HG02840 (cell line): ENCODE data around the gene HSP90AB1.
A peak's percentile ranks its signal among the peaks of the same experiment; 100 is the strongest.

Experiments used
- ATAC-seq: cut with Tn5 transposase; IDR thresholded peaks from one replicate; pipeline ENCODE4 v1.9.1; 2021; ENCODE audit warnings: mild to moderate bottlenecking, moderate library complexity, moderate number of reproducible peaks; ENCODE audit not compliant: unreplicated experiment, low FRiP score

The HSP90AB1 gene

DNA sequence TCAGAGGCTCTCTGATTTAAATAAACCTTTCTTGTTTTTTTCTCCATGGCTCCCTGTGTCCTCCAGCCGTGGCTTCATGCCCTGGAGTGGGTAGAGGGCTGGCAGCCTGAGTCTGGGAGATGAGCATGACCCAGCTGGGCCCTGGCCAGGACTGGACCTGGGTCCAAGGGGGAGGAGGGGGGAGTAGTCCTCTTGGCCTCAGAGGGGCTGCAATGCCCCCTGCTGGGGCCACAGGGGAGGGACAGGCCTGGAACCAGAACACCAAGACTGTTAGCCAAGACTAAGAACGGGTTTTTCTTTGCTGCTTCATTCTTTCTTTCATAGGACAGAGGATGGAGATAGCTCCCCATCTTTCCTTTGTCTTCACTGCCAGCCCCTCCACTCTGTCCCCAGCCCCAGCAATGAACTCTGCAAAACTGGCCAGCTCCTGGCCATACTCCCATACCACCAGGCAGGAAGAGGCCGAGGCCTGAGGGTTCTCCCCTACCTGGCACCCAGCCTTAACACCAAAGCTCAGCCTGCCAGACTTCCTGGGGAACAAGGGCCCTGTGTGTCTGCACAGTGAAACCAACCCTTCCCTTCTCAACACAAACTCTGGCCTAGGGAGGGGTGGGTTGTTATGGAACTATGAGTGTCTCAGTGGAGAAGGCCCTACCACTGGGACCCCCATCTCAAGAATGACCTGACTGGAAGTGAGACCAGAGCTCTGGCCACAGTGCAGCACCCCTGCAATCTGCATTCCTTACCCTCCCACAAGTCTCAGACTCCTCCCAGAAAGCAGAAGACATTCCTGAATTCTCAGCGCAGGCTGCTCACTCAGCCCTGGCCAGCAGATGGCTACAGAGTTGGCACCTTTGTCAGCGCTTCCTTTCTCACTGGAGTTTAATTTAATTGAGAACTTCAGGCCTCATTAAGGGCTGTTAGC is 12.5 kb upstream of the HSP90AB1 start:
- no peak for ATAC-seq

DNA sequence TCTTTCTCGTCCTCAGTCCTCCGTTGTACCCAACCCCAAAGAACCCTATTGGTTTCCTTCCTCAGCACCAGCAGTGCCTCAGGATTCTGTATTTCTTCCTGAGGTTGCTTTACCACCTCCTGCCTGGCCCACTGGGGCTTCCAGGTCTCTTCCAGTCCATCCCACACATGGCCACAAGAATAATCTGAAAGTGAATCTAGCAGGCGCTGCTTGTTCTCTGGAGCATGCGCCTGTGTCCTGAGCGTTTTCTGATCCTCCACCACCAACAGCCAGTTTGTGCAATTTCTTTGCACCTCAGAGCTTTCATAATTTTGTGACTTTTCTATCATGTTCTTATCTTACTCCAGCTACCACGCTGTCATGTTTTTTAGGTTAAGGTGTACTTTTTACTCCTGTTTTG is 11.6 kb upstream of the HSP90AB1 start:
- no peak for ATAC-seq

DNA sequence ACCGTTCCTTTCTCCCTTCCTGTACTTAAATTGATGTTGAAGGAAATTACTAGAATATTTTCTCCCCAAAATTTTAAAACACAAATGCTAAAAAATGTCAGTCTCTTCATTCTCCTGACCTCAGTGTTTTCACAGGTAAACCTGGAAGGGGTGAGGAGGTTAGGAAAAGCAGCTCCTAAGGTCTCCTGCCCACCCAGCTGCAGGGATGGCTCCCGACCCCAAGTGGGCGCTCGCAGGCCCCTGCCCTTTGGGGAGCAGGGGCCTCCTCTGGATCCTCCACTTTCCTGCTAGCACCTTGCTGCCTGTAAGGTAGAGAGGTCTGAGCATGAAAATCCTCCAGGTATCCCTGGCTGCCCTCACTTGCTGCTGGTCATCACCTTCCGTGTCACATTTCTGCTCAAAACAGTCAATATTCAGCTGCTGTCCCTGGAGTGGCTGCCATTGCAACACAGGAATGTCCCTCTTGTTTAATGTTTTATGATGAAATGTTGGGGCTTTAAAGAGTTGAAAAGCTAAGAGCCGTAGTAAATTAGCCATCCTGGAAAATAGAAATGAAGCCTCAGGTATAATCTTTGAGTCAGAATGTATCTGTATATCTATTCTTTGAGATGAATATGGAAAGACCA is 10.9 kb upstream of the HSP90AB1 start:
- ATAC-seq = no peak

DNA sequence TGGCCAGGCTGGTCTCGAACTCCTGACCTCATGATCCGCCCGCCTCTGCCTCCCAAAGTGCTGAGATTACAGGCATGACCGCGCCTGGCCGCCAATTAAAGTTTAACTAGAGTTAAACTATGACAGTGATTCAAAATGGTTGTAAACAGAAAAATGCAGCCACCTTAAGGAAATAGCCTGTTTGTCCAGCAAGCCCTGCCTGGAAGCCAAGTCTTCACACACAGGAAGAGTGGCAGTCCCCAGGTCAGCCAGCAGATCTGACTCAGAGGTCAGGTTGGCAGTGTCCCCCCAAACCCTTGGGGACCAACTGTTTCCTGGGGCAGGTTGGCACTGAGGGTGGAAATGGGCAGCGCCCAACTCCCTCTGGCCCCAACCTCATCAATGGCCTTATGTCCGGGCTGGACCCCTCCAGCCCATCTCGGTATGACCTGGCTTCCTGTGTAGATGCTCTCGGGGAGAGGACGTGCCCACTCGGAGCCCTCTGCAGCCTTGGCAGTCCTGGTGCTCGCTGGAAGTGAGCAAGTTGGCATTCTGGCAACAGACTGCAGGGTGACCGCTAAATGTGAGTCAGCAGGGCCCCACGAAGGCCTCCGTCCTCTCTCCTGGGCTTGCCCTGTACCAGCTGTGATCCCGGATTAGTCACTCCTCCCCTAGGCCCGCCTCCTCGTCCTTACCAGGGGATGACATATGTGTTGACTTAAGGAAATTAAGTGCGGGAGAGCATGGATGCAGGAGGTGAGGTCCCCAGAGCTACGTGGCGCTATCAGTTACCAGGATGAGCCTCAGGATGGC is 9.7 kb upstream of the HSP90AB1 start:
- no peak for ATAC-seq

DNA sequence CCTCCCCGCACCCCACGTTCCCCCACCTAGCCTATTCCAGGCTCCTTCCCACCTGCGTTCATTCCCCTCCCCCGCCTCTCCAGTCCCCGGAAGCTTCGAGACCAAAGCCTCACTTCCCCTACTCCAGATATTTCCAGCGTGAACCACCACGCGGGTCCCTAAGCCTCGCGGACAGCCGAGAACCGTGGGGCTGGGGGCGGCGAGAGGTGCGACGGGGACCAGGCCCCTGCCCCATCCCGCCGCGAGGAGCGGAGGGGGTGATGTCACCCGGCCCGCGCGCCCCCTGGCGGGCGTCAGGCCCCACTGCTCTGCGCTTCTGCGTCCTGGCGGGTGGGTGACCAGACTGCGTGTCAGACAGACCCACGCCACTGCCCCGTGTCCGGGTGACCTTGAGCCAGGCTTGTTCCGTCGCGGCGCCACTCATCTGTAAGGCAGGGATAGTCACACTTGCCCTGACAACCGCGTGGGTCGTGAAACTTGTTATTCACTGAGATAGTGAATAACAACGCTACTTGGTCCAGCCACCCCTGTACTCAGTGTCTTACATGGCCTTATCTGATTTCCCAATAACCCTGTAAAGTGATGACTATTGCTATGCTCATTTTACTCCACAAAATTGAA is 9.0 kb upstream of the HSP90AB1 start:
- ATAC-seq = no peak

DNA sequence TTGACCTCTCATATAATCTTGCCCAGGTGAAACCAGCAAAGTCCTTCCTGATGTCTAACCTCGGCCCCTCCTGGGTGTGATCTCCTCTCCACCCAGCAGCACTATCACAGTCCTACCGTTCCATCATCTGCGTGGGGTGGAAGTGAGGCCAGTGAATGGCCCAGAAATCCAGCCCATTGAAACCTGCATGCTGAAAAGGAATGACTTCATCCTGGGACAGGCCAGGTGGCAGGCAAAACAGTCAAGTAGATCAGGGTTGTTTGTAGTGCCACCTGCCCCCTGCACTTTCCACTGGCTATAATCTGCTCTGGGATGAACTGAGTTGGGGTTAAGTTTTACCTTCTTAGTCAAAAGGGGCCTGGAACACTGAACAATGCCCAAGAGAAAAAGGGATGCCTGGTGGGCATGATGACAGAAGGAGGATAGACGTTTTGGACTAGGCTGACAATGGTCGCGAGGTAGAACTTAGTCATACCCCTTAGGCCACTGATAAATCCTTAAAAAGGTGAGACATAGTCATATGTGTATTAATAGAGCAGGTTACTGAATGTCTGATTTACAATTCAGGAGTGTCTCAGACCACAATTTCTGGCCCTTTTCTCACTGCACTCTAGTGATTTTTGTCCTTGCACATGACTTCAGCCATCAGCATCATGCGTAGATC is 8.1 kb upstream of the HSP90AB1 start:
- ATAC-seq = no peak

DNA sequence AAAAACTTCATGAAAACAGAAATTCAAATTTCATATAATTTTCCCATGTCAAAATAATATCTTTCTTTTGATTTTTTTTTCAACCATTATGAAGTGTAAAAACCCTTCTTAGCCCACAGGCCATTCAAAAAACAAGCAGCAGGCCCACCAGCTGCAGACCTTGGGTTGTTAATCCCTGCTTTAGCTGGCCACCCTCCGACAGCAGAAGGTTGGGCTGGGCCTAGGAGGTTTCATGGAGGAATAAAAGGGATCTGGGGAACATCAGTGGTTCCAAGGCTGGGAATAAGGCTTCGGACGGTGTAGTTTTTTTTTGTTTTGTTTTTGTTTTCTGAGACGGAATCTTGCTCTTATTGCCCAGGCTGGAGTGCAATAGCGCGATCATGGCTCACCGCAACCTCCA is 3.6 kb upstream of the HSP90AB1 start:
- ATAC-seq = no peak

DNA sequence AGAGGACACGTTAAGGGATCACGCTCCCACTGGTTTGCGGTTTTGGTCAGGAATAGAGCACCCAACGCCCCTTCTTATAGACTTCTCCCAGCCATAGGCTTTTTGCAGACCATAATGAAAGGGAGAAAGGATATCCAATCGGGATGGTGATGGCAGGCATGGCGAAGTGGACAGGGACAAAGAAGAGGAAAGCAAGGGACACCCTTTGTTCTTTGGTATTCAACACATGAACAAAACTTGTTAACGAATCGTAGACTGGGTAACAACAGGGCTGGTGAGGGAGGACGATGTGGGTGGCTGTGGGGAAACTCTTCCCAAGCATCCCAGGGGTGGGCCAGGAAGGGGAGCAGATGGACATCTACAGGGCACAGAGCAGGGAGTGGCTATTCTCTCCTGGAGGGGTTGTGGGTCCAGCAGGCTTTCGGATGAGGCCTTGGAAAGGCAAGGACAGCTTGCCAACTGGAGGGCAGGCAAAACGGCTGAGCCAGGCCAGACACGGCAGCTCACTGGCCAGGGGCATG is 1.4 kb upstream of the HSP90AB1 start:
- ATAC-seq = no peak

DNA sequence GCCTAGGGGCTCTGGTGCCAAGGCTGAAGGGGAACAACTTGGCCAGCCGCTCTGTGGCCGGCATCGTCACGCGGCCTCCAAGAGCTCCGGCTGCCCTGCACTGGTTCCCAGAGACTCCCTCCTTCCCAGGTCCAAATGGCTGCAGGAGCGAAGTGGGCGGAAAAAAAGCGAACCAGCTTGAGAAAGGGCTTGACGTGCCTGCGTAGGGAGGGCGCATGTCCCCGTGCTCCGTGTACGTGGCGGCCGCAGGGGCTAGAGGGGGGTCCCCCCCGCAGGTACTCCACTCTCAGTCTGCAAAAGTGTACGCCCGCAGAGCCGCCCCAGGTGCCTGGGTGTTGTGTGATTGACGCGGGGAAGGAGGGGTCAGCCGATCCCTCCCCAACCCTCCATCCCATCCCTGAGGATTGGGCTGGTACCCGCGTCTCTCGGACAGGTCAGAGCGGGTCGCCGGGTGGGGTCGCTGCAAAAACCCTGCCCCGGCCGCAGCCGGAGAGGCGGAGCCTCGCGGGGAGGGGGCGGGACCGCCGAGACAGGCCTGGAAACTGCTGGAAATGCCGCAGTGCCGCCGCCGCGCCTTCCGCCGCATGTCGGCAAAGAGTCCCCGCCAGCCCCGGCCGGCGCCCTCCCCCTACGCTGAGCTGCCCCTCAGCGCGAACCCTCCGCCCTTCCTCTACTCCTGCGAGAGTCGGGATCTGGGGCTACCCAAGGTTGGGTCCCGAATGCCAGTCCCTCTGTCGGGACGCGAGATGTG is 814 bp upstream of the HSP90AB1 start:
- ATAC-seq = peak; percentile 50

DNA sequence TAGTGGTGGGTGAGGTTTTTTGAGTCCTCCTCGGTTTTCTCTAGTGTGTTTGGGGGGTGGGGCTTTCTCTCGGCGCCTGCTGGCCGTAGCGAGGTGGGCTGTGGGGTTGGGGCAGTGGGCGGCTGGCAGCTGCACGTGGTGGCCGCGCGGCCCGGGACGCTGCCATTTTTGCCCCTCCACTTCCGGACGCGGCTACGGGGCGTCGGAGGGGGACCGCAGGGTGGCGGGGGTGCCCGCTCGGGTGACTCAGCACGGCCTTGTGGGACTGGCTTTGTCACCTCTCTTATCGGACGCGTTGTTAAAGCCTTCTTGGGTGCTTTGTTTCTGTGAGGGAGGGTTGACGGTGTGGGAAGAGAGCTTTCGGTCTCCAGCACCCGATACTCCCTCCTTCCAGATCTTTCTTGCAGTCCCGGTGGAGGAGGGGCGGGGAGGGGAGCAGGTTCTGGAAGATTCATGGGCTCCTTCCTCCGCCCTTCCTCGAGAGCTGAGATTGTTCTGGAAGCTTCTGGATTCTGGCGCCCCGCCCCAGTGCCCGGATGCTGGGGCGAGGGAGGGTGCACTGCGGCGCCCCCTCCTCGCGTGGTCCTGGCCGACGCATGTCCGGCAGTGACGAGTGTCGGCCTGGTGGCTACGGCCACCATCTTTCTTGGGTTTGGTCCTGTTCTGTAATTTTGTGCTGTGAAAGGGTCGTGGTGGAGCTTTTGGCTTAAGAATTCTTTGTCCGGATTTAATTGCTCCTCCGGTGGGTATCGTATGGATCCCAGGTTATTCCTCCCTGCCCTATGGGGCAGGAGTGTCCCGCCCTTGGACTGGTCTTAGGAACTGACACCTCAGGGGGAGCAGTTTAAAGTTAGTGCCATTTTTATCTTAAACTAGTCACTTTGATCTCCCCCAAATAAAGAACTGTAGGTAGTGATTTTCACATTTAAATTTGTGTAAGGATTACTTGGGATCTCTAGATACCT is 719 bp downstream of the HSP90AB1 start:
- peak; percentile 30 for ATAC-seq

DNA sequence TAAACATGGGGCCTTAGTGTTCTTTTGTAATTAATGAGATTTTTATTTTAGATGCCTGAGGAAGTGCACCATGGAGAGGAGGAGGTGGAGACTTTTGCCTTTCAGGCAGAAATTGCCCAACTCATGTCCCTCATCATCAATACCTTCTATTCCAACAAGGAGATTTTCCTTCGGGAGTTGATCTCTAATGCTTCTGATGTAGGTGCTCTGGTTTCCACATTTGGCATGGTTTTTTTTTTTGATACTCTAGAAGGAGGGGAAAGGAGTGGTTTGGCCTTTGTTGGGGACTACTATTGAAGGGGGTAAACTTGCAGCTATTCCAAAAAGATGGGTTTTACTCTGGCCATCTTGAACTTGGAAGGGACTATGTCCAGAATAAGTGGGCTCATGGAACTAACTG is 1.7 kb downstream of the HSP90AB1 start:
- no peak for ATAC-seq

DNA sequence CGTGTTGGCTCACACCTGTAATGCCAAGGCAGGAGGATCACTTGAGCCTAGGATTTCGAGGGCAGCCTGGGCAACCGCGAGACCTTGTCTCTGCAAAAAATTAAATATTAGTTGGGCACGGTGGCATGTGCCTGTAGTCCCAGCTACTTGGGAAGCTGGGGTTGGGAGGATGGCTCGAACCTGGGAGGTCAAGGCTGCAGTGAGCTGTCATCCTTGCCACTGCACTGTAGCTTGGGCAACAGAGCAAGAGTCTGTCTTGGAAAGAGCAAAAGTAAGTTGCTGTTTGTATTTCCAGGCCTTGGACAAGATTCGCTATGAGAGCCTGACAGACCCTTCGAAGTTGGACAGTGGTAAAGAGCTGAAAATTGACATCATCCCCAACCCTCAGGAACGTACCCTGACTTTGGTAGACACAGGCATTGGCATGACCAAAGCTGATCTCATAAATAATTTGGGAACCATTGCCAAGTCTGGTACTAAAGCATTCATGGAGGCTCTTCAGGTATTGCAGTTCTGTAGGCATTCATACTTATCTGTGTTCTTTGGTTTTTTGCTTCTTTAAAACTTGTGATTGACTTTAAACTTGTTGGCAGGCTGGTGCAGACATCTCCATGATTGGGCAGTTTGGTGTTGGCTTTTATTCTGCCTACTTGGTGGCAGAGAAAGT is 2.3 kb downstream of the HSP90AB1 start:
- no peak for ATAC-seq

DNA sequence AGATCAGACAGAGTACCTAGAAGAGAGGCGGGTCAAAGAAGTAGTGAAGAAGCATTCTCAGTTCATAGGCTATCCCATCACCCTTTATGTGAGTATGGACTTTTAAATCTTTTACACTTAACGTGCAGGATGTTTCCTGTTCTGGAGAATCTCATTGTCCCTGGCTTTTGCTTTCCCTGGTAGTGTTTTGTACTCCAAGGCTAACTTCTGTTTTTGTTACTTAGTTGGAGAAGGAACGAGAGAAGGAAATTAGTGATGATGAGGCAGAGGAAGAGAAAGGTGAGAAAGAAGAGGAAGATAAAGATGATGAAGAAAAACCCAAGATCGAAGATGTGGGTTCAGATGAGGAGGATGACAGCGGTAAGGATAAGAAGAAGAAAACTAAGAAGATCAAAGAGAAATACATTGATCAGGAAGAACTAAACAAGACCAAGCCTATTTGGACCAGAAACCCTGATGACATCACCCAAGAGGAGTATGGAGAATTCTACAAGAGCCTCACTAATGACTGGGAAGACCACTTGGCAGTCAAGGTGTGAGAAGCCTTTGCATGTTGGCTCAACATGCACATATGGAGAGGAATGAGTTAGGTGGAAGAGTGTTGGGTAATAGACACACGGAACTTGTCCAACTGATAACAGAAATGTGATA is 3.3 kb downstream of the HSP90AB1 start:
- no peak for ATAC-seq

DNA sequence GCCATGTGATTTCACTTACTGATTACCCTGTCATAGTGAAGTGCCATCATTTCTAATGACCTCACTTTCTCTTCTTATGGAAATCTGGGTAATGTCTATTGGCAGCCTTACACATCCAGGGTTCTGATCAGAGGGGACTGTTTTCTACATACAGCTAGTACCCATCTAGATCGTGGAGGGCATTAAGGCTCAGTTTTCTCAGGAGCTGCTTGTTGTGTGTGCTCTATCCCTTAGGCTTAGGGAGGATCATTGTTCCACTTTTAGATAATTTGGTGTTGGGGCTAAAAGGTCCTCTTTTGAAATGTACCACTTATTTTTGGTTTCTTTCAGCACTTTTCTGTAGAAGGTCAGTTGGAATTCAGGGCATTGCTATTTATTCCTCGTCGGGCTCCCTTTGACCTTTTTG is 3.8 kb downstream of the HSP90AB1 start:
- ATAC-seq = no peak

DNA sequence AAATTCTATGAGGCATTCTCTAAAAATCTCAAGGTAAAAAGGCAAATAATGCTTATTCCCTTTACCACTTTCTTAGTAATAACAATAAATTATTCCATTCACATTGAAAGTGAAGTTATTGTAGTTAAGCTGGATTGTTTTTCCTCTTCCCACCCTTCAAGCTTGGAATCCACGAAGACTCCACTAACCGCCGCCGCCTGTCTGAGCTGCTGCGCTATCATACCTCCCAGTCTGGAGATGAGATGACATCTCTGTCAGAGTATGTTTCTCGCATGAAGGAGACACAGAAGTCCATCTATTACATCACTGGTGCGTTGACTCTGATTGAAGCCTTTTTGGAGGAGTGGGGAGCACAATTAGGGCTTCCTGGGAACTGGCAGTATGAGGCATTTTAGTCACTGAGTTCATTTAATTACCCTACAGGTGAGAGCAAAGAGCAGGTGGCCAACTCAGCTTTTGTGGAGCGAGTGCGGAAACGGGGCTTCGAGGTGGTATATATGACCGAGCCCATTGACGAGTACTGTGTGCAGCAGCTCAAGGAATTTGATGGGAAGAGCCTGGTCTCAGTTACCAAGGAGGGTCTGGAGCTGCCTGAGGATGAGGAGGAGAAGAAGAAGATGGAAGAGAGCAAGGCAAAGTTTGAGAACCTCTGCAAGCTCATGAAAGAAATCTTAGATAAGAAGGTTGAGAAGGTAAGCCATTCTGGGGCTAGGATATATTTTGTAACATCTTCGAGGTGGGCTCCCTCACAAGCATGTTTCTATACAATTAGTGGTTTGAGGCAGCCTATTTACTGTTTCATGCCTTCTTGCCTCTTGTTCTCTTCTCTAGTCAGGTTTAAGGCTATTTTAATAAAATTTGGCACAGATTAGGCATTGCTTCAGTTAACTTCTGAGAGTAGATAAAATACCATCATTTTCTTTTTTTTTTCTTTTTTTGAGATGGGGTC is 4.9 kb downstream of the HSP90AB1 start:
- ATAC-seq = no peak
